KMS-11 (cell line): ENCODE results near the gene FNDC7.
"Not testable (repeated sequence)": the region's sequence is repeated elsewhere in the genome, so short reads cannot be mapped to it uniquely, and the experiment has no call there.

ENCODE experiments used
- H2AFZ ChIP-seq: fragments of 200-600 bp; sonication (generic); 2 replicates; pipeline ENCODE4 v1.6.1; 2016; ENCODE audit warnings: antibody characterized with exemption, mixed run types, low read depth
- H3K27ac ChIP-seq: fragments of 200-600 bp; sonication (generic); 2 replicates; pipeline ENCODE4 v1.6.1; 2016; ENCODE audit warnings: mild to moderate bottlenecking, mixed run types
- H3K27me3 ChIP-seq: fragments of 200-600 bp; sonication (generic); 2 replicates; pipeline ENCODE4 v1.6.1; 2017; ENCODE audit warnings: mild to moderate bottlenecking, low read depth, mixed run types, moderate library complexity; ENCODE audit not compliant: insufficient read depth
- H3K36me3 ChIP-seq: fragments of 200-600 bp; sonication (generic); 2 replicates; pipeline ENCODE4 v1.6.1; 2017; ENCODE audit warnings: mild to moderate bottlenecking, mixed run types; ENCODE audit not compliant: insufficient read depth
- H3K4me1 ChIP-seq: fragments of 200-600 bp; sonication (generic); 2 replicates; pipeline ENCODE4 v1.6.1; 2016; ENCODE audit warnings: mild to moderate bottlenecking, low read depth, mixed run types; ENCODE audit not compliant: poor library complexity, severe bottlenecking
- H3K4me2 ChIP-seq: fragments of 200-600 bp; sonication (generic); 2 replicates; pipeline ENCODE4 v1.7.0; 2016; ENCODE audit warnings: mild to moderate bottlenecking, mixed run types
- H3K4me3 ChIP-seq: fragments of 200-600 bp; sonication (generic); IDR thresholded peaks from 2 replicates; pipeline ENCODE4 v1.6.1; 2017; ENCODE audit warnings: low read depth, low read length, mixed read lengths; ENCODE audit not compliant: insufficient read depth
- H3K79me2 ChIP-seq: fragments of 200-600 bp; sonication (generic); 2 replicates; pipeline ENCODE4 v1.6.1; 2016; ENCODE audit warnings: low read depth, mixed run types; ENCODE audit not compliant: insufficient read depth
- H3K9ac ChIP-seq: fragments of 200-600 bp; sonication (generic); 2 replicates; pipeline ENCODE4 v1.6.1; 2016; ENCODE audit warnings: mild to moderate bottlenecking, mixed run types
- H4K20me1 ChIP-seq: fragments of 200-600 bp; sonication (generic); 2 replicates; pipeline ENCODE4 v1.6.1; 2016; ENCODE audit warnings: mild to moderate bottlenecking, mixed run types; ENCODE audit not compliant: insufficient read depth
- CTCF ChIP-seq: fragments of 200-600 bp; sonication (generic); conservative IDR thresholded peaks from 2 replicates; pipeline ENCODE4 v1.6.1; 2017; ENCODE audit warnings: low read depth, mild to moderate bottlenecking, antibody characterized with exemption, low read length, moderate library complexity, mixed read lengths

The FNDC7 gene

GRCh38 chr1:108665771-108666170, 46.9 kb upstream of the FNDC7 start:
- no peak for TF ChIP-seq CTCF
- Histone ChIP-seq H3K27ac (no peak overlapping the region), H3K9ac (no peak overlapping the region), H3K4me2 (no peak overlapping the region), H3K4me1 (no peaks in the 10 kb centered on the region), H3K4me3 (no peak overlapping the region), H2AFZ (no peak overlapping the region), H3K79me2 (no peaks in the 10 kb centered on the region), H4K20me1 (no peaks in the 10 kb centered on the region), H3K36me3 (no peaks in the 10 kb centered on the region), H3K27me3 (no peaks in the 10 kb centered on the region)

GRCh38 chr1:108667422-108667821, 45.3 kb upstream of the FNDC7 start:
- H3K4me1 ChIP-seq, H3K4me2 ChIP-seq, H3K4me3 ChIP-seq, H2AFZ ChIP-seq, H3K27me3 ChIP-seq, H3K79me2 ChIP-seq, H3K27ac ChIP-seq, H3K9ac ChIP-seq, H3K36me3 ChIP-seq, H4K20me1 ChIP-seq: not testable (repeated sequence)

- no peak for TF ChIP-seq CTCF
- no peaks in the 10 kb centered on the region for H4K20me1 ChIP-seq
Measured at GRCh38 chr1:108668777-108669176, 43.9 kb upstream of the FNDC7 start.

GRCh38 chr1:108669679-108670078, 43.0 kb upstream of the FNDC7 start:
- Histone ChIP-seq H3K27ac (no peak overlapping the region), H3K27me3 (no peaks in the 10 kb centered on the region), H3K9ac (no peak overlapping the region), H3K4me2 (no peak overlapping the region), H3K36me3 (no peaks in the 10 kb centered on the region), H2AFZ (no peak overlapping the region), H3K79me2 (no peaks in the 10 kb centered on the region), H3K4me3 (no peak overlapping the region), H4K20me1 (no peaks in the 10 kb centered on the region), H3K4me1 (no peaks in the 10 kb centered on the region)
- no peak for TF ChIP-seq CTCF

More at GRCh38 chr1:108668777-108669176, 43.9 kb upstream of the FNDC7 start:
- no peaks in the 10 kb centered on the region for H3K4me1 ChIP-seq
- H3K36me3 ChIP-seq = no peaks in the 10 kb centered on the region
- H3K4me2 ChIP-seq = no peak overlapping the region
- no peaks in the 10 kb centered on the region for H3K79me2 ChIP-seq
- H3K27ac ChIP-seq = no peak overlapping the region
- no peaks in the 10 kb centered on the region for H3K27me3 ChIP-seq
- no peak overlapping the region for H2AFZ ChIP-seq
- H3K9ac ChIP-seq = no peak overlapping the region
- no peak overlapping the region for H3K4me3 ChIP-seq

DNA sequence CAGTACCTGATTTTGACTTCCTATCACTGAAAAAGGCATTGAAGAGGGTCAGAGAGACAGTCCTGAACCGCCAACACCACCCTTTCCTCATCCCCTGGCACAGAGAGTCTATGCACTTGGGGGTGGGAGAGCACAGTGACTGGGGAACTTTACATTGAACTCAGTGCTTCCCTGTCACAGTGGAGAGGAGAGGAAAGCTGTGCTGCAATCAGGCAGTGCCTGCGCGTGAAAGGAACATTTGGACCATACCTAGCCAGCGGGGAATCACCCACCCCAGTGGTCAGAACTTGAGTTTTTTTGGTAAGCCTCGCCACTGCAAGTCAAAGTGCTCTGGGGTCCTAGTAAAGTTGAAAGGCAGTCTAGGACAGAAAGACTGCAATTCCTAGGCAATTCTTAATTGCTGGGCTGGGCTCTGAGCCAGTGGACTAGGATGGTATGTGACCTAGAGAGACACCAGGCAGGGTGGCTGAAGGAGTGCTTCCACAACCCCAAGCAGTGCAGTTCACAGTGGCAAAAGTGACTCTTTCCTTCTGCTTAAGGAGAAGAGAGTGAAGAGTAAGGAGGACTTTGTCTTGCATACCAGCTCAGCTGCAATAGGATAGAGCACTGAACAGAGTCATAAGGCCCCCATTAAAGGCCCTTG, 42.5 kb upstream of the FNDC7 start:
- Histone ChIP-seq H3K4me3 (no peak overlapping the region), H3K36me3 (no peaks in the 10 kb centered on the region), H3K27ac (no peak overlapping the region), H3K9ac (no peak overlapping the region), H3K4me2 (no peak overlapping the region), H2AFZ (no peak overlapping the region), H4K20me1 (no peaks in the 10 kb centered on the region), H3K79me2 (no peaks in the 10 kb centered on the region), H3K4me1 (no peaks in the 10 kb centered on the region), H3K27me3 (no peaks in the 10 kb centered on the region)
- no peak for TF ChIP-seq CTCF
